NCI-H82 (cell line): Measurements from ENCODE around the gene SLC43A3.

ENCODE experiments used
- DNase-seq: peaks from one replicate; lab custom pipeline; 2025; lab: John Stamatoyannopoulos, UW

The SLC43A3 gene

GRCh38 chr11:57357310-57357709, 69.6 kb downstream of the SLC43A3 start:
- DNase-seq = no peak
